GM12878 (cell line): ENCODE data around the gene ADCYAP1. TPM values are rescaled to one million over a fixed set of nuclear protein-coding genes. Genes with fewer than 3 reads are reported as not detected.

Source experiments
- ATAC-seq: fragments of 200-7000 bp; cut with Tn5 transposase; 3 replicates; pipeline ENCODE4 v1.9.1; 2020; ENCODE audit warnings: mild to moderate bottlenecking, moderate library complexity
- BruUV-seq: library from RNA; stranded (reverse); fragments of 400-500 nt; replicated peaks from 2 replicates; lab custom pipeline; 2021; lab: Mats Ljungman, UMichigan
- CTCF ChIA-PET: fragments of 300-600 bp; sonication (Branson Sonifier 250); formaldehyde crosslinking; extraction: SDS; loops from one replicate; lab custom pipeline; 2021; ENCODE audit warnings: inconsistent platforms; lab: Yijun Ruan, JAX
- POLR2A ChIA-PET: fragments of 350-600 bp; formaldehyde crosslinking; extraction: SDS; loops from one replicate; lab custom pipeline; 2021; ENCODE audit warnings: inconsistent platforms; lab: Charles Lee
- RAD21 ChIA-PET: fragments of 300-600 bp; sonication (Branson Sonifier 250); formaldehyde crosslinking; loops from one replicate; lab custom pipeline; 2023; ENCODE audit warnings: antibody characterized with exemption; ENCODE audit not compliant: unreplicated experiment; lab: Charles Lee
- SMC1A ChIA-PET: fragments of 300-600 bp; sonication (Branson Sonifier 250); formaldehyde crosslinking; loops from one replicate; lab custom pipeline; 2023; ENCODE audit not compliant: unreplicated experiment, uncharacterized antibody; lab: Charles Lee
- DNase-seq: peaks from one replicate; pipeline ENCODE4 v3.0.0-alpha.2; 2011; ENCODE audit warnings: low read depth, low spot score
- FAIRE-seq: peaks from 3 replicates; lab custom pipeline; 2011; peaks lifted over from hg19 to GRCh38; lab: Jason Lieb, UNC
- H2AFZ ChIP-seq: 2 replicates; pipeline ENCODE4 v1.6.0; 2011; ENCODE audit warnings: low read depth, low read length, control low read depth; ENCODE audit not compliant: control insufficient read depth
- H3K27ac ChIP-seq: 2 replicates; pipeline ENCODE4 v1.5.1; 2011; ENCODE audit warnings: control low read depth; ENCODE audit not compliant: control insufficient read depth, insufficient read depth
- H3K27me3 ChIP-seq, 2 experiments: replicated peaks in 1 of 2; 2 replicates each; pipeline versions ENCODE4 v1.6.0 to v1.6.1; 2011; ENCODE audit warnings: low read length in 1 of 2; ENCODE audit not compliant: control insufficient read depth in 2 of 2, insufficient read depth in 2 of 2
- H3K36me3 ChIP-seq, 2 experiments: 2 replicates each; pipeline ENCODE4 v1.5.1; 2011; ENCODE audit warnings: low read length in 1 of 2; ENCODE audit not compliant: control insufficient read depth in 2 of 2, insufficient read depth in 2 of 2
- H3K4me1 ChIP-seq: 2 replicates; pipeline ENCODE4 v1.6.1; 2011; ENCODE audit warnings: mild to moderate bottlenecking, low read length, moderate library complexity, mixed read lengths; ENCODE audit not compliant: control insufficient read depth, insufficient read depth
- H3K4me2 ChIP-seq: 2 replicates; pipeline ENCODE4 v1.6.0; 2011; ENCODE audit warnings: control low read depth; ENCODE audit not compliant: control insufficient read depth, insufficient read depth
- H3K4me3 ChIP-seq: fragments of 200-600 bp; sonication (generic); 2 replicates; pipeline ENCODE4 v1.5.1; 2016
- H3K79me2 ChIP-seq: 2 replicates; pipeline ENCODE4 v1.6.0; 2011; ENCODE audit warnings: low read length; ENCODE audit not compliant: control insufficient read depth, insufficient read depth
- H3K9ac ChIP-seq: 2 replicates; pipeline ENCODE4 v1.8.0; 2011; ENCODE audit warnings: low read length, control low read depth, mixed read lengths; ENCODE audit not compliant: control insufficient read depth, insufficient read depth
- H3K9me3 ChIP-seq: replicated peaks from 3 replicates; pipeline ENCODE4 v1.5.1; 2011; ENCODE audit warnings: mild to moderate bottlenecking, low read length; ENCODE audit not compliant: control insufficient read depth, insufficient read depth
- H4K20me1 ChIP-seq: 2 replicates; pipeline ENCODE4 v1.6.0; 2011; ENCODE audit not compliant: control insufficient read depth, insufficient read depth
- NR2C1 ChIP-seq: fragments of 450-650 bp; IDR thresholded peaks from 2 replicates; pipeline ENCODE4 v1.6.1; 2017; ENCODE audit warnings: antibody characterized with exemption, mild to moderate bottlenecking, moderate library complexity
- SIX5 ChIP-seq: IDR thresholded peaks from 2 replicates; pipeline ENCODE4 v1.6.1; 2011; ENCODE audit warnings: mild to moderate bottlenecking, low read depth, low read length, moderate library complexity; ENCODE audit not compliant: severe bottlenecking
- SREBF2 ChIP-seq: IDR thresholded peaks from 2 replicates; pipeline ENCODE4 v1.6.1; 2012; ENCODE audit warnings: mild to moderate bottlenecking, low read length
- YBX1 ChIP-seq: fragments of 450-650 bp; IDR thresholded peaks from 2 replicates; pipeline ENCODE4 v1.6.1; 2016; ENCODE audit warnings: antibody characterized with exemption
- YY1 ChIP-seq: IDR thresholded peaks from 2 replicates; pipeline ENCODE4 v1.6.1; 2011; ENCODE audit warnings: low read depth, mild to moderate bottlenecking, low read length
- ZBED1 ChIP-seq: IDR thresholded peaks from 2 replicates; pipeline ENCODE4 v1.6.1; 2016; ENCODE audit warnings: borderline replicate concordance
- WGBS: methylation state at CpG from one replicate; pipeline ENCODE4 v1.1.6; 2016; ENCODE audit warnings: low lambda C conversion rate; ENCODE audit not compliant: insufficient replicate concordance, insufficient coverage; ENCODE audit errors: missing lambda C conversion rate; 5-methylcytosine and 5-hydroxymethylcytosine counted together
- in situ Hi-C: fragments of 300-500 bp; cut with MboI; formaldehyde crosslinking; loops from 9 replicates; pipeline ENCODE4 v1.14.3; 2018; ENCODE audit warnings: mixed read lengths
- intact Hi-C: fragments of 100-400 bp; cut with micrococcal nuclease; formaldehyde crosslinking; loops from one replicate; pipeline ENCODE4 v1.14.2; 2022; ENCODE audit not compliant: unreplicated experiment
- polyA plus RNA-seq, 11 experiments: library from polyadenylated mRNA; depleted of rRNA in 4 of 11; unstranded in 6 of 11; stranded (reverse) in 5 of 11; fragments of >200 nt; fragmentation: Nextera tagmentation in 4 of 11; fragmentation: Illumina TruSeq in 1 of 11; extraction: Ambion mirVana in 4 of 11; extraction: Trizol in 1 of 11; gene quantifications; 1 replicate in 1 of 11; 2 replicates in 10 of 11; pipeline versions ENCODE4 v1.2.1 to v1.2.3, GENCODE V29; 2011 to 2016; ENCODE audit warnings: inconsistent platforms in 2 of 11, missing spikeins in 2 of 11, low read depth in 1 of 11
- total RNA-seq, 4 experiments: library from RNA; depleted of rRNA in 3 of 4; stranded (reverse); fragments of >200 nt in 3 of 4; fragmentation: Illumina TruSeq in 1 of 4; extraction: Trizol in 1 of 4; gene quantifications; 2 replicates each; pipeline versions ENCODE4 v1.2.1 to v1.2.3, GENCODE V29; 2013 to 2021
- TF ChIP-seq, protein P1 (sequence below): fragments of 450-650 bp; IDR thresholded peaks from 2 replicates; pipeline ENCODE4 v1.6.1; 2016; ENCODE audit warnings: mild to moderate bottlenecking
- TF ChIP-seq, protein P2 (sequence below): fragments of 450-650 bp; IDR thresholded peaks from 2 replicates; pipeline ENCODE4 v1.6.1; 2016; ENCODE audit warnings: mild to moderate bottlenecking
- TF ChIP-seq, protein P3 (sequence below): fragments of 450-650 bp; IDR thresholded peaks from 2 replicates; pipeline ENCODE4 v1.6.1; 2018; ENCODE audit warnings: mild to moderate bottlenecking, low read depth, moderate library complexity; ENCODE audit not compliant: partially characterized antibody
- TF ChIP-seq, protein P4 (sequence below): fragments of 450-650 bp; IDR thresholded peaks from 2 replicates; pipeline ENCODE4 v1.6.1; 2018; ENCODE audit warnings: borderline replicate concordance, mild to moderate bottlenecking; ENCODE audit not compliant: partially characterized antibody

Gene ADCYAP1
- total and polyA plus RNA-seq, 10 of the 15 experiments (the other 5 are each of a cell fraction or from before 2014, with no cell fraction given) = 0.02 TPM; not detected in 9

DNA sequence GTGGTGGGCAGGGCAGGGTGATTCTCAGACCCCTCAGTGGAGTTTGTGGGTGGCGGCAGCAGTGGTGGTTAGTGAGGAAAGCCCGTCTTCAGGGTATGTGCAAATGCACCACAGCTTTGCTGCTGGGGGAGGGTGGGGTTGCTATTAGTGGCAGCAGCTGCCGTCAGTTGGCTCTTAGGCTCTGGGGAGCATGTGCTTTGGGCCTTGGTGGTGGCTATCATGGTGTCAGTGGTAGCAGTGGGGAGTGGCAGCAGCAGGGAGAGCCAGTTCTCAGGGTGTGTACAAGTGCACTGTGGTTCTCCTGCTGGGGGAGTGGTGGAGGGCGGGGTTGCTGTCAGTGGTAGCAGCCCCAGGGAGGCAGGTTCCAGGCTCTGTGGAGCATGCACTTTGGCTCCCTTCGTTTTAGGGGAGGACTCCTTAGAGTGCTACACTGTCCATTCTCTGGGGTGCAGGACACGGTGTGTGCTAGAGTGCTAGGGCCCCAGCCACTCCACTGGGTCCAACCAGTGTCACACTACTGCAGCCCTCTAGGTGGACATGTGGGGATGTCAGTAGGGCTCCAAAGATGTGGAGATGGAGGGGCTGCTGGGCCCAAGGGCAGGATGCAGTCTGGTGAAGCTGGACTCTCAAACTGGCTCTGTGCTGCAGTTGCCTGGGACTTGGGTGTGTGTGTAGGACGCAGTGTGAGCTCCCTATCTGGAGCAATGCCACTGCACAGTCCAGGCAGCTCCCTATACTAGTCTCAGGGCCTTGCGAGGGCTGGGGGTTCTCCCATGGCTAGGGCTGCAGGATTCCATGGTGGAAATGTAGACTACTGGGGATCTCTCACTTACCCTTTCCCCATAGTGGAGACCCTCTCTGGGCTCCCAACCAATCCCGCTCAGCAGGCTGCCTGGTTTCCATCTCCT is 45.3 kb downstream of the ADCYAP1 start:
- Histone ChIP-seq H3K9ac (no peak overlapping the region), H3K27me3 (no peaks in the 10 kb centered on the region), H3K27ac (no peak overlapping the region), H2AFZ (no peak overlapping the region), H3K79me2 (no peaks in the 10 kb centered on the region), H3K4me2 (no peak overlapping the region), H3K4me1 (no peaks in the 10 kb centered on the region), H4K20me1 (no peaks in the 10 kb centered on the region), H3K36me3 (no peaks in the 10 kb centered on the region), H3K4me3 (no peak overlapping the region), H3K9me3 (no peaks in the 10 kb centered on the region)
- BruUV-seq = no TSS peak
- intact Hi-C loops = no loop called here
- in situ Hi-C loops = loop anchor here (25.0 kb wide), 1 partner anchor 213 kb away; no protein-coding TSS in a partner anchor
- 19% methylated on average over 9 of the region's 9 CpGs for WGBS
- RAD21 ChIA-PET = no interaction called here
- TF ChIP-seq, protein P1, sequence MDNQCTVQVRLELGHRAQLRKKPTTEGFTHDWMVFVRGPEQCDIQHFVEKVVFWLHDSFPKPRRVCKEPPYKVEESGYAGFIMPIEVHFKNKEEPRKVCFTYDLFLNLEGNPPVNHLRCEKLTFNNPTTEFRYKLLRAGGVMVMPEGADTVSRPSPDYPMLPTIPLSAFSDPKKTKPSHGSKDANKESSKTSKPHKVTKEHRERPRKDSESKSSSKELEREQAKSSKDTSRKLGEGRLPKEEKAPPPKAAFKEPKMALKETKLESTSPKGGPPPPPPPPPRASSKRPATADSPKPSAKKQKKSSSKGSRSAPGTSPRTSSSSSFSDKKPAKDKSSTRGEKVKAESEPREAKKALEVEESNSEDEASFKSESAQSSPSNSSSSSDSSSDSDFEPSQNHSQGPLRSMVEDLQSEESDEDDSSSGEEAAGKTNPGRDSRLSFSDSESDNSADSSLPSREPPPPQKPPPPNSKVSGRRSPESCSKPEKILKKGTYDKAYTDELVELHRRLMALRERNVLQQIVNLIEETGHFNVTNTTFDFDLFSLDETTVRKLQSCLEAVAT = no peak
- TF ChIP-seq NR2C1 (no peak), SIX5 (no peak), YBX1 (no peak), SREBF2 (no peak), ZBED1 (no peak), YY1 (no peak)
- TF ChIP-seq, protein P2, sequence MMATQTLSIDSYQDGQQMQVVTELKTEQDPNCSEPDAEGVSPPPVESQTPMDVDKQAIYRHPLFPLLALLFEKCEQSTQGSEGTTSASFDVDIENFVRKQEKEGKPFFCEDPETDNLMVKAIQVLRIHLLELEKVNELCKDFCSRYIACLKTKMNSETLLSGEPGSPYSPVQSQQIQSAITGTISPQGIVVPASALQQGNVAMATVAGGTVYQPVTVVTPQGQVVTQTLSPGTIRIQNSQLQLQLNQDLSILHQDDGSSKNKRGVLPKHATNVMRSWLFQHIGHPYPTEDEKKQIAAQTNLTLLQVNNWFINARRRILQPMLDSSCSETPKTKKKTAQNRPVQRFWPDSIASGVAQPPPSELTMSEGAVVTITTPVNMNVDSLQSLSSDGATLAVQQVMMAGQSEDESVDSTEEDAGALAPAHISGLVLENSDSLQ = no peak
- TF ChIP-seq, protein P3, sequence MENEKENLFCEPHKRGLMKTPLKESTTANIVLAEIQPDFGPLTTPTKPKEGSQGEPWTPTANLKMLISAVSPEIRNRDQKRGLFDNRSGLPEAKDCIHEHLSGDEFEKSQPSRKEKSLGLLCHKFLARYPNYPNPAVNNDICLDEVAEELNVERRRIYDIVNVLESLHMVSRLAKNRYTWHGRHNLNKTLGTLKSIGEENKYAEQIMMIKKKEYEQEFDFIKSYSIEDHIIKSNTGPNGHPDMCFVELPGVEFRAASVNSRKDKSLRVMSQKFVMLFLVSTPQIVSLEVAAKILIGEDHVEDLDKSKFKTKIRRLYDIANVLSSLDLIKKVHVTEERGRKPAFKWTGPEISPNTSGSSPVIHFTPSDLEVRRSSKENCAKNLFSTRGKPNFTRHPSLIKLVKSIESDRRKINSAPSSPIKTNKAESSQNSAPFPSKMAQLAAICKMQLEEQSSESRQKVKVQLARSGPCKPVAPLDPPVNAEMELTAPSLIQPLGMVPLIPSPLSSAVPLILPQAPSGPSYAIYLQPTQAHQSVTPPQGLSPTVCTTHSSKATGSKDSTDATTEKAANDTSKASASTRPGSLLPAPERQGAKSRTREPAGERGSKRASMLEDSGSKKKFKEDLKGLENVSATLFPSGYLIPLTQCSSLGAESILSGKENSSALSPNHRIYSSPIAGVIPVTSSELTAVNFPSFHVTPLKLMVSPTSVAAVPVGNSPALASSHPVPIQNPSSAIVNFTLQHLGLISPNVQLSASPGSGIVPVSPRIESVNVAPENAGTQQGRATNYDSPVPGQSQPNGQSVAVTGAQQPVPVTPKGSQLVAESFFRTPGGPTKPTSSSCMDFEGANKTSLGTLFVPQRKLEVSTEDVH = no peak
- TF ChIP-seq, protein P4, sequence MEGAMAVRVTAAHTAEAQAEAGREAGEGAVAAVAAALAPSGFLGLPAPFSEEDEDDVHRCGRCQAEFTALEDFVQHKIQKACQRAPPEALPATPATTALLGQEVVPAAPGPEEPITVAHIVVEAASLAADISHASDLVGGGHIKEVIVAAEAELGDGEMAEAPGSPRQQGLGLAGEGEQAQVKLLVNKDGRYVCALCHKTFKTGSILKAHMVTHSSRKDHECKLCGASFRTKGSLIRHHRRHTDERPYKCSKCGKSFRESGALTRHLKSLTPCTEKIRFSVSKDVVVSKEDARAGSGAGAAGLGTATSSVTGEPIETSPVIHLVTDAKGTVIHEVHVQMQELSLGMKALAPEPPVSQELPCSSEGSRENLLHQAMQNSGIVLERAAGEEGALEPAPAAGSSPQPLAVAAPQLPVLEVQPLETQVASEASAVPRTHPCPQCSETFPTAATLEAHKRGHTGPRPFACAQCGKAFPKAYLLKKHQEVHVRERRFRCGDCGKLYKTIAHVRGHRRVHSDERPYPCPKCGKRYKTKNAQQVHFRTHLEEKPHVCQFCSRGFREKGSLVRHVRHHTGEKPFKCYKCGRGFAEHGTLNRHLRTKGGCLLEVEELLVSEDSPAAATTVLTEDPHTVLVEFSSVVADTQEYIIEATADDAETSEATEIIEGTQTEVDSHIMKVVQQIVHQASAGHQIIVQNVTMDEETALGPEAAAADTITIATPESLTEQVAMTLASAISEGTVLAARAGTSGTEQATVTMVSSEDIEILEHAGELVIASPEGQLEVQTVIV = no peak
- CTCF ChIA-PET = no interaction called here
- SMC1A ChIA-PET = no interaction called here
- DNase-seq = no peak
- ATAC-seq = no peak
- POLR2A ChIA-PET = no interaction called here
- FAIRE-seq = no peak
